ENCODE data around the gene SUGP2. TPM values are rescaled to one million over a fixed set of nuclear protein-coding genes. Genes with fewer than 3 reads are reported as not detected.

The SUGP2 gene
- total and polyA plus RNA-seq, 2 experiments from 2014 or later, result 102 to 109 TPM

- Mint-ChIP-seq H3K36me3 (ENCODE audit: low read depth) (peaks cover 21% of the 10 kb centered on the region; the same call in 2 of the 3 replicates), H3K4me3 (no peak overlapping the region), H3K27me3 (ENCODE audit: insufficient read depth, low read depth, poor library complexity) (peaks cover 20% of the 10 kb centered on the region), H3K4me1 (peaks cover 21% of the 10 kb centered on the region), H3K9me3 (no peaks in the 10 kb centered on the region), H3K27ac (no peak overlapping the region)
- Histone ChIP-seq H3K27ac (ENCODE audit: low read depth) (no peak overlapping the region), H3K27me3 (ENCODE audit: insufficient read depth) (peaks cover 5% of the 10 kb centered on the region; the same call in 1 of the 2 replicates), H3K4me3 (no peak overlapping the region), H3F3A (replicated peaks; ENCODE audit: low read depth) (peaks cover 7% of the 10 kb centered on the region; the same call in 1 of the 2 replicates), H3K36me3 (ENCODE audit: insufficient read depth) (no peaks in the 10 kb centered on the region), H3K4me1 (ENCODE audit: insufficient read depth) (peaks cover 9% of the 10 kb centered on the region), H3K9me2 (ENCODE audit: insufficient read depth) (no peaks in the 10 kb centered on the region), H3K4me2 (no peak overlapping the region), H4K20me1 (replicated peaks; ENCODE audit: insufficient read depth) (no peaks in the 10 kb centered on the region), H2AFZ (no peak overlapping the region), H3K79me2 (replicated peaks; ENCODE audit: insufficient read depth) (0 out of 2 replicates have a peak, but pooled peaks cover 3% of the 10 kb centered on the region)
- no peak for ATAC-seq
- DNase-seq (ENCODE audit: low spot score), result no peak
- TF ChIP-seq CREB1 (CRISPR knock-in tag; IDR thresholded peaks at IDR 0.05; ENCODE audit: low read depth), result no peak
- TF ChIP-seq REST (IDR thresholded peaks at IDR 0.05; ENCODE audit: unreplicated experiment), result no peak
- TF ChIP-seq EZH2 (IDR thresholded peaks at IDR 0.05; ENCODE audit: low read depth, unreplicated experiment), result no peak
- TF ChIP-seq EZH2phosphoT487 (IDR thresholded peaks at IDR 0.05; ENCODE audit: unreplicated experiment), result no peak
- no peak for TF ChIP-seq CTCF (conservative IDR thresholded peaks at IDR 0.05; ENCODE audit: low read depth in 2 of 2)
- no peak for TF ChIP-seq ZNF462 (CRISPR knock-in tag; IDR thresholded peaks at IDR 0.05)
- no peak for TF ChIP-seq POLR2AphosphoS5 (IDR thresholded peaks at IDR 0.05; ENCODE audit: low read depth)
- no peak for TF ChIP-seq STAT1 (IDR thresholded peaks at IDR 0.05; ENCODE audit: unreplicated experiment)
- TF ChIP-seq ZNF114 (CRISPR knock-in tag; IDR thresholded peaks at IDR 0.05), result no peak
- no peak for TF ChIP-seq NANOG (IDR thresholded peaks at IDR 0.05; ENCODE audit: borderline replicate concordance)
- no peak for TF ChIP-seq ZNF331 (CRISPR knock-in tag; IDR thresholded peaks at IDR 0.05; ENCODE audit: low read depth)
- no peak for TF ChIP-seq ETS1 (IDR thresholded peaks at IDR 0.05)
- no peak for TF ChIP-seq JUNB (IDR thresholded peaks at IDR 0.05; ENCODE audit: unreplicated experiment)
These were observed 89.9 kb downstream of the SUGP2 start for GRCh38 chr19:18943465-18943864.

Measured in GM23338 (cell line).